GM12878 (cell line): ENCODE data around the gene BCAT1. TPM values are rescaled to one million over a fixed set of nuclear protein-coding genes. Genes with fewer than 3 reads are reported as not detected.

ENCODE experiments used
- ATAC-seq: fragments of 200-7000 bp; cut with Tn5 transposase; 3 replicates; pipeline ENCODE4 v1.9.1; 2020; ENCODE audit warnings: mild to moderate bottlenecking, moderate library complexity
- BruUV-seq: library from RNA; stranded (reverse); fragments of 400-500 nt; replicated peaks from 2 replicates; lab custom pipeline; 2021; lab: Mats Ljungman, UMichigan
- CTCF ChIA-PET: fragments of 300-600 bp; sonication (Branson Sonifier 250); formaldehyde crosslinking; extraction: SDS; loops from one replicate; lab custom pipeline; 2021; ENCODE audit warnings: inconsistent platforms; lab: Yijun Ruan, JAX
- POLR2A ChIA-PET: fragments of 350-600 bp; formaldehyde crosslinking; extraction: SDS; loops from one replicate; lab custom pipeline; 2021; ENCODE audit warnings: inconsistent platforms; lab: Charles Lee
- RAD21 ChIA-PET: fragments of 300-600 bp; sonication (Branson Sonifier 250); formaldehyde crosslinking; loops from one replicate; lab custom pipeline; 2023; ENCODE audit warnings: antibody characterized with exemption; ENCODE audit not compliant: unreplicated experiment; lab: Charles Lee
- SMC1A ChIA-PET: fragments of 300-600 bp; sonication (Branson Sonifier 250); formaldehyde crosslinking; loops from one replicate; lab custom pipeline; 2023; ENCODE audit not compliant: unreplicated experiment, uncharacterized antibody; lab: Charles Lee
- DNase-seq: peaks from one replicate; pipeline ENCODE4 v3.0.0-alpha.2; 2011; ENCODE audit warnings: low read depth, low spot score
- FAIRE-seq: peaks from 3 replicates; lab custom pipeline; 2011; peaks lifted over from hg19 to GRCh38; lab: Jason Lieb, UNC
- H2AFZ ChIP-seq: 2 replicates; pipeline ENCODE4 v1.6.0; 2011; ENCODE audit warnings: low read depth, low read length, control low read depth; ENCODE audit not compliant: control insufficient read depth
- H3K27ac ChIP-seq: 2 replicates; pipeline ENCODE4 v1.5.1; 2011; ENCODE audit warnings: control low read depth; ENCODE audit not compliant: control insufficient read depth, insufficient read depth
- H3K27me3 ChIP-seq, 2 experiments: replicated peaks in 1 of 2; 2 replicates each; pipeline versions ENCODE4 v1.6.0 to v1.6.1; 2011; ENCODE audit warnings: low read length in 1 of 2; ENCODE audit not compliant: control insufficient read depth in 2 of 2, insufficient read depth in 2 of 2
- H3K36me3 ChIP-seq, 2 experiments: 2 replicates each; pipeline ENCODE4 v1.5.1; 2011; ENCODE audit warnings: low read length in 1 of 2; ENCODE audit not compliant: control insufficient read depth in 2 of 2, insufficient read depth in 2 of 2
- H3K4me1 ChIP-seq: 2 replicates; pipeline ENCODE4 v1.6.1; 2011; ENCODE audit warnings: mild to moderate bottlenecking, low read length, moderate library complexity, mixed read lengths; ENCODE audit not compliant: control insufficient read depth, insufficient read depth
- H3K4me2 ChIP-seq: 2 replicates; pipeline ENCODE4 v1.6.0; 2011; ENCODE audit warnings: control low read depth; ENCODE audit not compliant: control insufficient read depth, insufficient read depth
- H3K4me3 ChIP-seq: fragments of 200-600 bp; sonication (generic); 2 replicates; pipeline ENCODE4 v1.5.1; 2016
- H3K79me2 ChIP-seq: 2 replicates; pipeline ENCODE4 v1.6.0; 2011; ENCODE audit warnings: low read length; ENCODE audit not compliant: control insufficient read depth, insufficient read depth
- H3K9ac ChIP-seq: 2 replicates; pipeline ENCODE4 v1.8.0; 2011; ENCODE audit warnings: low read length, control low read depth, mixed read lengths; ENCODE audit not compliant: control insufficient read depth, insufficient read depth
- H3K9me3 ChIP-seq: replicated peaks from 3 replicates; pipeline ENCODE4 v1.5.1; 2011; ENCODE audit warnings: mild to moderate bottlenecking, low read length; ENCODE audit not compliant: control insufficient read depth, insufficient read depth
- H4K20me1 ChIP-seq: 2 replicates; pipeline ENCODE4 v1.6.0; 2011; ENCODE audit not compliant: control insufficient read depth, insufficient read depth
- BRCA1 ChIP-seq: IDR thresholded peaks from 2 replicates; pipeline ENCODE4 v1.6.1; 2011; ENCODE audit warnings: low read depth, low read length, improper control_type of control experiment
- CHD1 ChIP-seq: IDR thresholded peaks from 2 replicates; pipeline ENCODE4 v1.6.1; 2012; ENCODE audit warnings: low read depth, low read length, improper control_type of control experiment
- FOXM1 ChIP-seq: IDR thresholded peaks from 2 replicates; pipeline ENCODE4 v1.6.1; 2012; ENCODE audit warnings: low read depth, mild to moderate bottlenecking, inconsistent platforms, low read length, moderate library complexity
- KLF5 ChIP-seq: fragments of 450-650 bp; IDR thresholded peaks from 2 replicates; pipeline ENCODE4 v1.6.1; 2014; ENCODE audit warnings: mild to moderate bottlenecking; ENCODE audit not compliant: partially characterized antibody
- NFYB ChIP-seq: IDR thresholded peaks from 2 replicates; pipeline ENCODE4 v1.6.1; 2011; ENCODE audit warnings: low read depth, mild to moderate bottlenecking, low read length, improper control_type of control experiment, moderate library complexity; ENCODE audit not compliant: insufficient read depth
- RAD51 ChIP-seq: fragments of 450-650 bp; IDR thresholded peaks from 2 replicates; pipeline ENCODE4 v1.6.1; 2016; ENCODE audit warnings: moderate library complexity, mild to moderate bottlenecking, inconsistent platforms
- RUNX3 ChIP-seq: IDR thresholded peaks from 2 replicates; pipeline ENCODE4 v1.6.1; 2012; ENCODE audit warnings: low read length, inconsistent platforms
- YY1 ChIP-seq: IDR thresholded peaks from 2 replicates; pipeline ENCODE4 v1.6.1; 2011; ENCODE audit warnings: low read depth, mild to moderate bottlenecking, low read length
- WGBS: methylation state at CpG from one replicate; pipeline ENCODE4 v1.1.6; 2016; ENCODE audit warnings: low lambda C conversion rate; ENCODE audit not compliant: insufficient replicate concordance, insufficient coverage; ENCODE audit errors: missing lambda C conversion rate; 5-methylcytosine and 5-hydroxymethylcytosine counted together
- in situ Hi-C: fragments of 300-500 bp; cut with MboI; formaldehyde crosslinking; loops from 9 replicates; pipeline ENCODE4 v1.14.3; 2018; ENCODE audit warnings: mixed read lengths
- intact Hi-C: fragments of 100-400 bp; cut with micrococcal nuclease; formaldehyde crosslinking; loops from one replicate; pipeline ENCODE4 v1.14.2; 2022; ENCODE audit not compliant: unreplicated experiment
- polyA plus RNA-seq, 11 experiments: library from polyadenylated mRNA; depleted of rRNA in 4 of 11; unstranded in 6 of 11; stranded (reverse) in 5 of 11; fragments of >200 nt; fragmentation: Nextera tagmentation in 4 of 11; fragmentation: Illumina TruSeq in 1 of 11; extraction: Ambion mirVana in 4 of 11; extraction: Trizol in 1 of 11; gene quantifications; 1 replicate in 1 of 11; 2 replicates in 10 of 11; pipeline versions ENCODE4 v1.2.1 to v1.2.3, GENCODE V29; 2011 to 2016; ENCODE audit warnings: inconsistent platforms in 2 of 11, missing spikeins in 2 of 11, low read depth in 1 of 11
- total RNA-seq, 4 experiments: library from RNA; depleted of rRNA in 3 of 4; stranded (reverse); fragments of >200 nt in 3 of 4; fragmentation: Illumina TruSeq in 1 of 4; extraction: Trizol in 1 of 4; gene quantifications; 2 replicates each; pipeline versions ENCODE4 v1.2.1 to v1.2.3, GENCODE V29; 2013 to 2021
- TF ChIP-seq, protein P1 (sequence below): fragments of 450-650 bp; conservative IDR thresholded peaks from 2 replicates; pipeline ENCODE4 v1.6.1; 2017; ENCODE audit warnings: mild to moderate bottlenecking, moderate library complexity
- TF ChIP-seq, protein P2 (sequence below): fragments of 450-650 bp; IDR thresholded peaks from 2 replicates; pipeline ENCODE4 v1.6.1; 2017; ENCODE audit warnings: mild to moderate bottlenecking
- TF ChIP-seq, protein P3 (sequence below): fragments of 450-650 bp; IDR thresholded peaks from 2 replicates; pipeline ENCODE4 v1.6.1; 2014; ENCODE audit warnings: mild to moderate bottlenecking
- TF ChIP-seq, protein P4 (sequence below): fragments of 450-650 bp; formaldehyde crosslinking; IDR thresholded peaks from 2 replicates; pipeline ENCODE4 v1.4.0; 2022; ENCODE audit warnings: mild to moderate bottlenecking, moderate library complexity
- TF ChIP-seq, protein P5 (sequence below): IDR thresholded peaks from 2 replicates; pipeline ENCODE4 v1.6.1; 2011; ENCODE audit warnings: low read depth, low read length, improper control_type of control experiment, borderline replicate concordance

BCAT1 gene
- total and polyA plus RNA-seq, 10 of the 15 experiments (the other 5 are each of a cell fraction or from before 2014, with no cell fraction given) = 26.2 to 187 (median 81.9) TPM

DNA sequence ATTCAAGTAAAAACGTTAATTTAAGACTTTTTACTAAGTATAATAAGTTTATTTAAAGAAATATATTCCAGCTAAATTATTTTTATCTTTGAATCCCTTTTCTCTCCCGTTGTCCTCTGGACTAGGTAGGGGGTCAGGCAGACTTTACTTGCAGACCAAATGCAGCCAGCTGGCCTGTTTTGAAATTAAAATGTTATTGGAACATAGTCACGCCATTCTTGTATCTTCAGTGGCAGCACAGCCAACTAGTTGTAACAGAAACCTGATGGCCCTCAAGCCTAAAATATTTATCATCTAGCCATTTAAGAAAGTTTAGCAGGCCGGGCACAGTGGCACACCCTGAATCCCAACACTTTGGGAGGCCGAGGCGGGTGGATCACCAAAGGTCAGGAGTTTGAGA, 52.7 kb downstream of the BCAT1 start:
- ATAC-seq (no peak), DNase-seq (no peak), FAIRE-seq (no peak)
- H3K27ac ChIP-seq = no peak overlapping the region
- RAD21 ChIA-PET = no interaction called here
- 90% methylated on average over 6 of the region's 6 CpGs for WGBS
- H3K4me1 ChIP-seq = peaks cover 3% of the 10 kb centered on the region; the same call in 1 of the 2 replicates
- SMC1A ChIA-PET = interaction anchor here (0.5 to 0.9 kb wide), 2 partner anchors 20 to 968 kb away, joined by 3 to 4 read pairs; no protein-coding TSS in a partner anchor
- no peaks in the 10 kb centered on the region for H3K9me3 ChIP-seq
- intact Hi-C loops = no loop called here
- TF ChIP-seq YY1 (no peak), FOXM1 (no peak), BRCA1 (no peak), KLF5 (no peak), RUNX3 (no peak), NFYB (no peak), RAD51 (no peak), CHD1 (no peak)
- TF ChIP-seq, protein P1, sequence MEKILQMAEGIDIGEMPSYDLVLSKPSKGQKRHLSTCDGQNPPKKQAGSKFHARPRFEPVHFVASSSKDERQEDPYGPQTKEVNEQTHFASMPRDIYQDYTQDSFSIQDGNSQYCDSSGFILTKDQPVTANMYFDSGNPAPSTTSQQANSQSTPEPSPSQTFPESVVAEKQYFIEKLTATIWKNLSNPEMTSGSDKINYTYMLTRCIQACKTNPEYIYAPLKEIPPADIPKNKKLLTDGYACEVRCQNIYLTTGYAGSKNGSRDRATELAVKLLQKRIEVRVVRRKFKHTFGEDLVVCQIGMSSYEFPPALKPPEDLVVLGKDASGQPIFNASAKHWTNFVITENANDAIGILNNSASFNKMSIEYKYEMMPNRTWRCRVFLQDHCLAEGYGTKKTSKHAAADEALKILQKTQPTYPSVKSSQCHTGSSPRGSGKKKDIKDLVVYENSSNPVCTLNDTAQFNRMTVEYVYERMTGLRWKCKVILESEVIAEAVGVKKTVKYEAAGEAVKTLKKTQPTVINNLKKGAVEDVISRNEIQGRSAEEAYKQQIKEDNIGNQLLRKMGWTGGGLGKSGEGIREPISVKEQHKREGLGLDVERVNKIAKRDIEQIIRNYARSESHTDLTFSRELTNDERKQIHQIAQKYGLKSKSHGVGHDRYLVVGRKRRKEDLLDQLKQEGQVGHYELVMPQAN = no peak
- TF ChIP-seq, protein P2, sequence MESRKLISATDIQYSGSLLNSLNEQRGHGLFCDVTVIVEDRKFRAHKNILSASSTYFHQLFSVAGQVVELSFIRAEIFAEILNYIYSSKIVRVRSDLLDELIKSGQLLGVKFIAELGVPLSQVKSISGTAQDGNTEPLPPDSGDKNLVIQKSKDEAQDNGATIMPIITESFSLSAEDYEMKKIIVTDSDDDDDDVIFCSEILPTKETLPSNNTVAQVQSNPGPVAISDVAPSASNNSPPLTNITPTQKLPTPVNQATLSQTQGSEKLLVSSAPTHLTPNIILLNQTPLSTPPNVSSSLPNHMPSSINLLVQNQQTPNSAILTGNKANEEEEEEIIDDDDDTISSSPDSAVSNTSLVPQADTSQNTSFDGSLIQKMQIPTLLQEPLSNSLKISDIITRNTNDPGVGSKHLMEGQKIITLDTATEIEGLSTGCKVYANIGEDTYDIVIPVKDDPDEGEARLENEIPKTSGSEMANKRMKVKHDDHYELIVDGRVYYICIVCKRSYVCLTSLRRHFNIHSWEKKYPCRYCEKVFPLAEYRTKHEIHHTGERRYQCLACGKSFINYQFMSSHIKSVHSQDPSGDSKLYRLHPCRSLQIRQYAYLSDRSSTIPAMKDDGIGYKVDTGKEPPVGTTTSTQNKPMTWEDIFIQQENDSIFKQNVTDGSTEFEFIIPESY = no peak
- TF ChIP-seq, protein P3, sequence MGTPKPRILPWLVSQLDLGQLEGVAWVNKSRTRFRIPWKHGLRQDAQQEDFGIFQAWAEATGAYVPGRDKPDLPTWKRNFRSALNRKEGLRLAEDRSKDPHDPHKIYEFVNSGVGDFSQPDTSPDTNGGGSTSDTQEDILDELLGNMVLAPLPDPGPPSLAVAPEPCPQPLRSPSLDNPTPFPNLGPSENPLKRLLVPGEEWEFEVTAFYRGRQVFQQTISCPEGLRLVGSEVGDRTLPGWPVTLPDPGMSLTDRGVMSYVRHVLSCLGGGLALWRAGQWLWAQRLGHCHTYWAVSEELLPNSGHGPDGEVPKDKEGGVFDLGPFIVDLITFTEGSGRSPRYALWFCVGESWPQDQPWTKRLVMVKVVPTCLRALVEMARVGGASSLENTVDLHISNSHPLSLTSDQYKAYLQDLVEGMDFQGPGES = no peak
- TF ChIP-seq, protein P4, sequence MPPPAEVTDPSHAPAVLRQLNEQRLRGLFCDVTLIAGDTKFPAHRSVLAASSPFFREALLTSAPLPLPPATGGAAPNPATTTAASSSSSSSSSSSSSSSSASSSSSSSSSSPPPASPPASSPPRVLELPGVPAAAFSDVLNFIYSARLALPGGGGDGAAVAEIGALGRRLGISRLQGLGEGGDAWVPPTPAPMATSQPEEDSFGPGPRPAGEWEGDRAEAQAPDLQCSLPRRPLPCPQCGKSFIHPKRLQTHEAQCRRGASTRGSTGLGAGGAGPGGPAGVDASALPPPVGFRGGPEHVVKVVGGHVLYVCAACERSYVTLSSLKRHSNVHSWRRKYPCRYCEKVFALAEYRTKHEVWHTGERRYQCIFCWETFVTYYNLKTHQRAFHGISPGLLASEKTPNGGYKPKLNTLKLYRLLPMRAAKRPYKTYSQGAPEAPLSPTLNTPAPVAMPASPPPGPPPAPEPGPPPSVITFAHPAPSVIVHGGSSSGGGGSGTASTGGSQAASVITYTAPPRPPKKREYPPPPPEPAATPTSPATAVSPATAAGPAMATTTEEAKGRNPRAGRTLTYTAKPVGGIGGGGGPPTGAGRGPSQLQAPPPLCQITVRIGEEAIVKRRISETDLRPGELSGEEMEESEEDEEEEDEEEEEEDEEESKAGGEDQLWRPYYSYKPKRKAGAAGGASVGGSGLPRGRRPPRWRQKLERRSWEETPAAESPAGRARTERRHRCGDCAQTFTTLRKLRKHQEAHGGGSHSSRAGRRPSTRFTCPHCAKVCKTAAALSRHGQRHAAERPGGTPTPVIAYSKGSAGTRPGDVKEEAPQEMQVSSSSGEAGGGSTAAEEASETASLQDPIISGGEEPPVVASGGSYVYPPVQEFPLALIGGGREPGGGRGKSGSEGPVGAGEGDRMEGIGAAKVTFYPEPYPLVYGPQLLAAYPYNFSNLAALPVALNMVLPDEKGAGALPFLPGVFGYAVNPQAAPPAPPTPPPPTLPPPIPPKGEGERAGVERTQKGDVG (CRISPR knock-in tag) = no peak
- TF ChIP-seq, protein P5, sequence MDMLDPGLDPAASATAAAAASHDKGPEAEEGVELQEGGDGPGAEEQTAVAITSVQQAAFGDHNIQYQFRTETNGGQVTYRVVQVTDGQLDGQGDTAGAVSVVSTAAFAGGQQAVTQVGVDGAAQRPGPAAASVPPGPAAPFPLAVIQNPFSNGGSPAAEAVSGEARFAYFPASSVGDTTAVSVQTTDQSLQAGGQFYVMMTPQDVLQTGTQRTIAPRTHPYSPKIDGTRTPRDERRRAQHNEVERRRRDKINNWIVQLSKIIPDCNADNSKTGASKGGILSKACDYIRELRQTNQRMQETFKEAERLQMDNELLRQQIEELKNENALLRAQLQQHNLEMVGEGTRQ = no peak
- no peaks in the 10 kb centered on the region for H4K20me1 ChIP-seq
- H3K79me2 ChIP-seq = no peaks in the 10 kb centered on the region; the same call in none of the 2 replicates
- CTCF ChIA-PET = no interaction called here
- H2AFZ ChIP-seq = no peak overlapping the region
- no peak overlapping the region for H3K4me3 ChIP-seq
- H3K36me3 ChIP-seq = 0 out of 4 replicates have a peak, but pooled peaks cover 0 to 3% of the 10 kb centered on the region in 2 experiments
- H3K27me3 ChIP-seq = no peaks in the 10 kb centered on the region
- POLR2A ChIA-PET = no interaction called here
- no TSS peak for BruUV-seq
- no peak overlapping the region for H3K4me2 ChIP-seq
- H3K9ac ChIP-seq = no peak overlapping the region
- in situ Hi-C loops = no loop called here
